CD4-positive, alpha-beta T cell (primary cell): ENCODE data around the gene PML. TPM values are rescaled to one million over a fixed set of nuclear protein-coding genes. Genes with fewer than 3 reads are reported as not detected.
"Not testable (repeated sequence)": the region's sequence is repeated elsewhere in the genome, so short reads cannot be mapped to it uniquely, and the experiment has no call there.

Experiments used
- ATAC-seq: fragments of 200-7000 bp; cut with Tn5 transposase; one replicate; pipeline ENCODE4 v1.10.0; 2022; ENCODE audit warnings: mild to moderate bottlenecking; ENCODE audit not compliant: poor library complexity
- CTCF ChIA-PET: fragments of 350-600 bp; sonication (Branson Sonifier 250); formaldehyde crosslinking; loops from one replicate; lab custom pipeline; 2021; ENCODE audit warnings: antibody characterized with exemption, inconsistent platforms; lab: Charles Lee
- POLR2A ChIA-PET: fragments of 350-600 bp; sonication (Branson Sonifier 250); formaldehyde crosslinking; loops from one replicate; lab custom pipeline; 2021; ENCODE audit warnings: antibody characterized with exemption, inconsistent platforms; lab: Charles Lee
- DNase-seq, 14 experiments: peaks; one replicate each; pipeline ENCODE4 v3.0.0-alpha.2; 2013 to 2020; ENCODE audit warnings: mixed read lengths in 2 of 14
- H3K27ac ChIP-seq, 2 donors: one replicate each; pipeline versions ENCODE4 v1.5.1 to v1.7.0; 2013; ENCODE audit warnings: low read length in 2 of 2, low read depth in 1 of 2, mild to moderate bottlenecking in 1 of 2
- H3K27me3 ChIP-seq, 2 experiments: 1 replicate in 1 of 2; 2 replicates in 1 of 2; pipeline versions ENCODE4 v1.6.1 to v1.7.0; 2013; ENCODE audit warnings: low read length in 2 of 2, control low read depth in 1 of 2, mild to moderate bottlenecking in 1 of 2, moderate library complexity in 1 of 2; ENCODE audit not compliant: insufficient read depth in 2 of 2, control insufficient read depth in 1 of 2
- H3K36me3 ChIP-seq: one replicate; pipeline ENCODE4 v1.6.1; 2013; ENCODE audit warnings: low read length, control low read depth; ENCODE audit not compliant: insufficient read depth
- H3K4me1 ChIP-seq: one replicate; pipeline ENCODE4 v1.6.1; 2013; ENCODE audit warnings: low read length, control low read depth; ENCODE audit not compliant: insufficient read depth
- H3K4me3 ChIP-seq: one replicate; pipeline ENCODE4 v1.5.1; 2013; ENCODE audit warnings: mild to moderate bottlenecking, low read length, moderate library complexity
- H3K9me3 ChIP-seq, 2 experiments: 1 replicate in 1 of 2; 2 replicates in 1 of 2; pipeline versions ENCODE4 v1.6.1 to v1.7.0; 2013; ENCODE audit warnings: low read length in 2 of 2, mild to moderate bottlenecking in 2 of 2, control low read depth in 1 of 2, moderate library complexity in 1 of 2; ENCODE audit not compliant: control insufficient read depth in 1 of 2, insufficient read depth in 1 of 2
- H3K27ac Mint-ChIP-seq: one replicate; pipeline ENCODE4 v1.8.0; 2020; ENCODE audit warnings: mixed read lengths
- H3K27me3 Mint-ChIP-seq: one replicate; pipeline ENCODE4 v1.8.0; 2021; ENCODE audit warnings: mixed read lengths
- H3K36me3 Mint-ChIP-seq: one replicate; pipeline ENCODE4 v1.8.0; 2021; ENCODE audit warnings: low read depth, mixed read lengths
- H3K4me1 Mint-ChIP-seq: one replicate; pipeline ENCODE4 v1.8.0; 2021; ENCODE audit warnings: low read depth, mixed read lengths
- H3K4me3 Mint-ChIP-seq: one replicate; pipeline ENCODE4 v1.8.0; 2020; ENCODE audit warnings: mild to moderate bottlenecking, mixed read lengths
- H3K9me3 Mint-ChIP-seq: one replicate; pipeline ENCODE4 v1.8.0; 2020; ENCODE audit warnings: mixed read lengths
- intact Hi-C, 2 experiments: fragments of 100-400 bp; cut with DNase I in 1 of 2; cut with micrococcal nuclease in 1 of 2; formaldehyde crosslinking; loops; one replicate each; pipeline versions ENCODE4 v1.15.1 to v1.9.0; 2023 to 2025; cut with DNase I, micrococcal nuclease
- total RNA-seq, 174 experiments: library from RNA in 2 of 174; stranded (reverse) in 2 of 174; gene quantifications; one replicate each; pipeline ENCODE4 v1.2.3 and lab custom pipeline; 2021 to 2026
- TF ChIP-seq, protein P1 (sequence below): fragments of 200-600 bp; IDR thresholded peaks from one replicate; pipeline ENCODE4 v1.8.0; 2022; ENCODE audit warnings: antibody characterized with exemption, mild to moderate bottlenecking

The PML gene
- total RNA-seq, 2 experiments from 2014 or later = 39.2 to 42.9 TPM

DNA sequence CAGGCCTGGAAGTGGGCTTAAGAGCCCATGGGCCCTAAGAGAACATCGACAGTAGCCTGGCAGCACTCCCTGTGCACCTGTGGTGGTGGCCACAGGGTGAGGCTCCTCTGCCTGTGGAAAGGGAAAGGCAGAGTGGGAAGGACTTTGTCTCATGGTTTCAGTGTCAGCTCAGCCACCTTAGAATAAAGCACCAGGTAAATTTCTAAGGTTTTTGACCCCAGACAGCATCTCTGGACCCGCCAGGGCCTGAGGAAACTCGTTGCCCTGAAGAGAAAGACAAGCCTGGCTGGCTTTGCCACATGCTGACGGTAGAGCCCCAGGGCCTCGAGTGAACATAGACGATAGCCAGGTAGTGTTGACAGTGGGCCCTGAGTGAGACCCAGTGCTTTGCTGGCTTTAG lies 65.7 kb downstream of the PML start:
- DNase-seq (no peak), ATAC-seq (no peak)
- no peaks in the 10 kb centered on the region for H3K9me3 Mint-ChIP-seq
- CTCF ChIA-PET = no interaction called here
- H3K4me3 ChIP-seq = no peak overlapping the region
- H3K27ac Mint-ChIP-seq = no peak overlapping the region
- TF ChIP-seq, protein P1, sequence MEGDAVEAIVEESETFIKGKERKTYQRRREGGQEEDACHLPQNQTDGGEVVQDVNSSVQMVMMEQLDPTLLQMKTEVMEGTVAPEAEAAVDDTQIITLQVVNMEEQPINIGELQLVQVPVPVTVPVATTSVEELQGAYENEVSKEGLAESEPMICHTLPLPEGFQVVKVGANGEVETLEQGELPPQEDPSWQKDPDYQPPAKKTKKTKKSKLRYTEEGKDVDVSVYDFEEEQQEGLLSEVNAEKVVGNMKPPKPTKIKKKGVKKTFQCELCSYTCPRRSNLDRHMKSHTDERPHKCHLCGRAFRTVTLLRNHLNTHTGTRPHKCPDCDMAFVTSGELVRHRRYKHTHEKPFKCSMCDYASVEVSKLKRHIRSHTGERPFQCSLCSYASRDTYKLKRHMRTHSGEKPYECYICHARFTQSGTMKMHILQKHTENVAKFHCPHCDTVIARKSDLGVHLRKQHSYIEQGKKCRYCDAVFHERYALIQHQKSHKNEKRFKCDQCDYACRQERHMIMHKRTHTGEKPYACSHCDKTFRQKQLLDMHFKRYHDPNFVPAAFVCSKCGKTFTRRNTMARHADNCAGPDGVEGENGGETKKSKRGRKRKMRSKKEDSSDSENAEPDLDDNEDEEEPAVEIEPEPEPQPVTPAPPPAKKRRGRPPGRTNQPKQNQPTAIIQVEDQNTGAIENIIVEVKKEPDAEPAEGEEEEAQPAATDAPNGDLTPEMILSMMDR = no peak
- no peak overlapping the region for H3K27ac ChIP-seq
- no peaks in the 10 kb centered on the region for H3K36me3 ChIP-seq
- POLR2A ChIA-PET = no interaction called here
- intact Hi-C loops = no loop called here
- no peaks in the 10 kb centered on the region for H3K27me3 ChIP-seq
- H3K9me3 ChIP-seq = no peaks in the 10 kb centered on the region
- no peak overlapping the region for H3K4me3 Mint-ChIP-seq
- peaks cover 14% of the 10 kb centered on the region for H3K4me1 Mint-ChIP-seq
- H3K27me3 Mint-ChIP-seq = no peaks in the 10 kb centered on the region
- peaks cover 6% of the 10 kb centered on the region for H3K36me3 Mint-ChIP-seq
- peaks cover 7% of the 10 kb centered on the region for H3K4me1 ChIP-seq

DNA sequence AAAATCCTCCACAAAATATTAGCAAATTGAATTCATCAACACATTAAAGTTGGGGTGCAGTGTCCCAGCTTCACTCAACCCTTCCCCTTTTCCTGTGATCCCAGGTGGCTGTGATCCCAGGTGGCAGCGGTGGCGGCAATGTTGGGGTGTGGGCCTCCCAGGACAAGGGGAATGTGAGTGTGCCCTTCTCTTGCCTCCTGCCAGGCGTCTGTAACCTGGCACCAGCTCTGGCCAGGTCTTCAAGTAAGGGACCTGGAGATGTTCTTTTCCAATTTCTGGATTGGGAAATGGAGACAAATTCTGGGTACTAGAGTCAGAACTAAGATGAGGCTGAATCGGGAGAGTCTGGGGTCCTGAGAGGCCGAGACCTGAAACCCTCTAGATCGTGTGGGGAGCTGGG lies 67.7 kb downstream of the PML start:
- Mint-ChIP-seq H3K27me3 (no peaks in the 10 kb centered on the region), H3K4me3 (no peak overlapping the region), H3K27ac (no peak overlapping the region), H3K4me1 (peaks cover 14% of the 10 kb centered on the region), H3K9me3 (no peaks in the 10 kb centered on the region), H3K36me3 (peaks cover 6% of the 10 kb centered on the region)
- ChIA-PET CTCF (no interaction called here), POLR2A (no interaction called here)
- Histone ChIP-seq H3K4me1 (peaks cover 7% of the 10 kb centered on the region), H3K9me3 (no peaks in the 10 kb centered on the region), H3K27ac (no peak overlapping the region), H3K27me3 (no peaks in the 10 kb centered on the region), H3K4me3 (no peak overlapping the region), H3K36me3 (no peaks in the 10 kb centered on the region)
- TF ChIP-seq, protein P1 = no peak
- no peak for DNase-seq
- ATAC-seq = no peak
- intact Hi-C loops = no loop called here

DNA sequence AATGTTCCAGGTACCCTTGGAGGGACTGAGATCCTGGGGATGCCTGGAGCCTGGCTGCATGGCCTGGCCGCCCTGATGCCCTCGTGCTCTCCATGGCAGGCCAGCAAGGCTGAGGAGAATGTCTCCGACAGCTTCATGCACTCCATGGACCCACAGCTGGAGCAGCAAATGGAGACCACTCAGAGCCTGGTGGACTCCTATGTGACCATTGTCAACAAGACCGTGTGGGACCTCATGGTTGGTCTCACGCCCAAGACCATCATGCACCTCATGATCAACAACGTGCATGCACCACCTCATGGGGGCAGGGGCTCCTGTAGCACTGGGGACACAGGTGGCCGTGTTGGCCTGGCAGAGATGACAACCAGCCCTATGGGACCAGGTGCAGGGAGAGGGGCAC lies 68.2 kb downstream of the PML start:
- no peak overlapping the region for H3K4me3 ChIP-seq
- TF ChIP-seq, protein P1 = no peak
- no peaks in the 10 kb centered on the region for H3K9me3 Mint-ChIP-seq
- no peak for DNase-seq
- H3K4me3 Mint-ChIP-seq = no peak overlapping the region
- ATAC-seq = no peak
- H3K36me3 ChIP-seq = no peaks in the 10 kb centered on the region
- no peak overlapping the region for H3K27ac ChIP-seq
- ChIA-PET POLR2A (no interaction called here), CTCF (no interaction called here)
- peaks cover 7% of the 10 kb centered on the region for H3K4me1 ChIP-seq
- H3K36me3 Mint-ChIP-seq = peaks cover 6% of the 10 kb centered on the region
- no peaks in the 10 kb centered on the region for H3K27me3 ChIP-seq
- no peaks in the 10 kb centered on the region for H3K27me3 Mint-ChIP-seq
- H3K27ac Mint-ChIP-seq = no peak overlapping the region
- H3K4me1 Mint-ChIP-seq = peaks cover 14% of the 10 kb centered on the region
- H3K9me3 ChIP-seq = no peaks in the 10 kb centered on the region
- intact Hi-C loops = no loop called here

DNA sequence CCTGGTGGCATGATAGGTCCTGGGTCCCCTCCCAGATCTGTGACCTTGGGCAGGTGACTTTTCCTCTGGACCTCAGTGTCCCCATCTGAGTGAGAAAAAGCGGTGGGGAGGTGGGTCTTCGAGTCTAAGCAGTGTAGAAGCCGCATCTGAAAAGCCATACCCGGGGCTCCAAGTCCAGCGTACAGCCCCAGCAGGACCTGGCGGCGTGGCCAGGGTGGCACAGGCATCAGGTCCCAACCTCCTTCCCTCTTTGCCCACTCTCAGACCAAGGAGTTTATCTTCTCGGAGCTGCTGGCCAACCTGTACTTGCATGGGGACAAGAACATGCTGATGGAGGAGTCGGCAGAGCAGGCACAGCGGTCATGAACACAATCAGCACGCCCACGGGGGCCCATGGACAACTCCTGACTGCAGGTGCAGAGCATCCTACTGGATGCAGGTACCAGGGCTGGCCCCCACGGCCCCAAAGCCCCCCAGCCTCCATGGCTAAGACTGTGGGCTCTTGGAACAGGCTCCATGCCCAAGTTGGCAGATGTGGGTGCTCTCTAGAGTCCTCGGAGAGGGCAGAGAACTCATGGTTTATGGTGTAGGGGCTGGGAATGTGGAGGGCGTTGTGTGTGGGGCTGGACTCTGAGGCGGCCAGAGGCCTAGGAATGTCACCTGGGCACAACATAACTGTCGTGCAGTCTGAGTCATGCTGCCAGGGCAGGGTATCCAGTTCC lies 69.1 kb downstream of the PML start:
- H3K9me3 Mint-ChIP-seq, H3K36me3 ChIP-seq, H3K4me3 Mint-ChIP-seq, H3K36me3 Mint-ChIP-seq, ATAC-seq, CTCF ChIA-PET, H3K27ac Mint-ChIP-seq, H3K4me3 ChIP-seq, H3K27me3 Mint-ChIP-seq, POLR2A ChIA-PET, H3K4me1 ChIP-seq, H3K9me3 ChIP-seq, H3K27ac ChIP-seq, H3K27me3 ChIP-seq, intact Hi-C loops, DNase-seq: not testable (repeated sequence)
- peaks cover 13% of the 10 kb centered on the region for H3K4me1 Mint-ChIP-seq

DNA sequence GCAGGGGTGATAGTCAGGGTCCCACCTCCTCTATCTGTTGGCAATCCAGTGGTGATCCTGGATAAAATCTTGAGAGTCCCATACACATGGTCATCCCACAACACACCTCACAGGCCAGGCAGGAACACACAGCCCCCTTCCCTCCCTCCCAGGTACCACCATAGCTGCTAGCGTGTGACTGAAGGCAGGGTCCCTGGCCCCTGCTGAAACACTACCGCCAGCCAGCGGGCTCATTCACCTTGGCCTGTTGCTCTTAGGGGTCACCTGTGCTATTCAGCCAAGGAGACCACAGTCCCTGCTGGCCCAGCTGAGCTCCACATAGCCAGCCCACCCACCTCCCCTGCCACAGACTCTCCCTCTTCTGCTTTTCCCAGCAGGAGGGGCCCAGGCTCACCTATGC lies 69.7 kb downstream of the PML start:
- H3K27ac Mint-ChIP-seq, DNase-seq: not testable (repeated sequence)

More for the DNA sequence above, 69.7 kb downstream of the PML start:
- POLR2A ChIA-PET, H3K9me3 Mint-ChIP-seq, CTCF ChIA-PET, H3K4me3 Mint-ChIP-seq, ATAC-seq, H3K27ac ChIP-seq, H3K9me3 ChIP-seq, H3K4me1 ChIP-seq, H3K4me3 ChIP-seq, H3K4me1 Mint-ChIP-seq, H3K36me3 ChIP-seq, H3K27me3 Mint-ChIP-seq, H3K27me3 ChIP-seq, H3K36me3 Mint-ChIP-seq, intact Hi-C loops: not testable (repeated sequence)
